ENCODE data around the gene RAB25.

RAB25 gene

DNA sequence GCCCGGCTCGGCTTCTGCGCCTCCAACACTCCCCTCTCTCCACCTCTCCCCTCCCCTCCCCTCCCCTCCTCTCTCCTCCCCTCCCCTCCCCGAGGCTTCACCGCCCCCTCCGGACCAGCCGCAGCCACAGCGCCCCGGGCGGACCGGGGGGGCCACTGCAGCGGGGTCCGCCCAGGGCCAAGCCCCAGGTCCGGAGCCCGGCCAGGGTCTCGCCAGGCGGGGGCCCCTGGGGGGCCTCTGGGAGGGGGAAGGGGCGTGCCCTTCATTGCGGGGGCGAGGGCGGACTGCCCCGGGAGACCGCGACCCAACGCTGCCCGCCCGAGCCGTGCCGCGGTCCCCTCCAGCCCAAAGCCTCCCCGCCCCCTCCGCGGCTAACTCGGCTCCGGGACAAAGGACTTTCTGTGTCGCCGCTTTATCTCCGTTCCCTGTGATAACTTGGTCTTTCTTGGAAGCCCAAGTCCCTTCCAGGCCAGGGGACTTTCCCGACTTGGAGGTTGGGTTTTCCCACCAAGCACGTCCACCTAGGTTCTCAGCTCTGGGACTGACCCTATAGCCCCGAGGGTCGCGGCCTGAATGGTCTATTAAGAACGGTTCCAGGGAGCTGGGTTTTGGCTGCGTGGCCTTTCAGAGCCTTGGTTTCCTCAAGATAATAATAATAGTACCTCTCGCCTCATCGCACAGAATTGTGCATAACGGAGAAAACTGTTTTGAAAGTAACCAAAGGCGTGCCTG is 7.0 kb upstream of the RAB25 start, which contains the start of gene UBQLN4:
Gene UBQLN4 (minus strand): TSS at position 31 of the 732 bp plus-strand sequence. CDS start 97 bp downstream, outside the sequence.
- H3K27ac ChIP-seq: peak within 1 kb of the TSS; percentile 96
- POLR2A ChIA-PET (ENCODE audit: low non-redundant PET): no interaction called here
- CTCF ChIA-PET: interaction anchor here (0.6 to 0.7 kb wide), 3 partner anchors 19 to 267 kb away, joined by 3 to 5 read pairs (median 4); no protein-coding TSS in a partner anchor
- peak; percentile 93 for DNase-seq (ENCODE audit: low spot score)
- TF ChIP-seq, protein P1, sequence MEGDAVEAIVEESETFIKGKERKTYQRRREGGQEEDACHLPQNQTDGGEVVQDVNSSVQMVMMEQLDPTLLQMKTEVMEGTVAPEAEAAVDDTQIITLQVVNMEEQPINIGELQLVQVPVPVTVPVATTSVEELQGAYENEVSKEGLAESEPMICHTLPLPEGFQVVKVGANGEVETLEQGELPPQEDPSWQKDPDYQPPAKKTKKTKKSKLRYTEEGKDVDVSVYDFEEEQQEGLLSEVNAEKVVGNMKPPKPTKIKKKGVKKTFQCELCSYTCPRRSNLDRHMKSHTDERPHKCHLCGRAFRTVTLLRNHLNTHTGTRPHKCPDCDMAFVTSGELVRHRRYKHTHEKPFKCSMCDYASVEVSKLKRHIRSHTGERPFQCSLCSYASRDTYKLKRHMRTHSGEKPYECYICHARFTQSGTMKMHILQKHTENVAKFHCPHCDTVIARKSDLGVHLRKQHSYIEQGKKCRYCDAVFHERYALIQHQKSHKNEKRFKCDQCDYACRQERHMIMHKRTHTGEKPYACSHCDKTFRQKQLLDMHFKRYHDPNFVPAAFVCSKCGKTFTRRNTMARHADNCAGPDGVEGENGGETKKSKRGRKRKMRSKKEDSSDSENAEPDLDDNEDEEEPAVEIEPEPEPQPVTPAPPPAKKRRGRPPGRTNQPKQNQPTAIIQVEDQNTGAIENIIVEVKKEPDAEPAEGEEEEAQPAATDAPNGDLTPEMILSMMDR (conservative IDR thresholded peaks at IDR 0.05; ENCODE audit: low read depth): peak; percentile 82

GRCh38 chr1:156054500-156055280 is 6.3 kb upstream of the RAB25 start, which contains the start of gene LAMTOR2:
Gene LAMTOR2 (plus strand): TSS chr1:156054782. CDS start chr1:156054890, 108 bp downstream.
- POLR2A ChIA-PET (ENCODE audit: low non-redundant PET): no interaction called here
- peak within 1 kb of the TSS; percentile 96 for H3K27ac ChIP-seq
- DNase-seq (ENCODE audit: low spot score): peak; percentile 98
- TF ChIP-seq, protein P1 (conservative IDR thresholded peaks at IDR 0.05; ENCODE audit: low read depth): no peak
- CTCF ChIA-PET: interaction anchor here (0.7 kb wide), 1 partner anchor 40 kb away, joined by 3 read pairs; no protein-coding TSS in a partner anchor

GRCh38 chr1:156055281-156056048 is 5.5 kb upstream of the RAB25 start:
- TF ChIP-seq, protein P1 (conservative IDR thresholded peaks at IDR 0.05; ENCODE audit: low read depth): no peak
- CTCF ChIA-PET: interaction anchor here (0.6 kb wide), 1 partner anchor 36 kb away, joined by 5 read pairs; no protein-coding TSS in a partner anchor
- POLR2A ChIA-PET (ENCODE audit: low non-redundant PET): no interaction called here
- peak overlapping the region; percentile 96 for H3K27ac ChIP-seq
- no peak for DNase-seq (ENCODE audit: low spot score)

DNA sequence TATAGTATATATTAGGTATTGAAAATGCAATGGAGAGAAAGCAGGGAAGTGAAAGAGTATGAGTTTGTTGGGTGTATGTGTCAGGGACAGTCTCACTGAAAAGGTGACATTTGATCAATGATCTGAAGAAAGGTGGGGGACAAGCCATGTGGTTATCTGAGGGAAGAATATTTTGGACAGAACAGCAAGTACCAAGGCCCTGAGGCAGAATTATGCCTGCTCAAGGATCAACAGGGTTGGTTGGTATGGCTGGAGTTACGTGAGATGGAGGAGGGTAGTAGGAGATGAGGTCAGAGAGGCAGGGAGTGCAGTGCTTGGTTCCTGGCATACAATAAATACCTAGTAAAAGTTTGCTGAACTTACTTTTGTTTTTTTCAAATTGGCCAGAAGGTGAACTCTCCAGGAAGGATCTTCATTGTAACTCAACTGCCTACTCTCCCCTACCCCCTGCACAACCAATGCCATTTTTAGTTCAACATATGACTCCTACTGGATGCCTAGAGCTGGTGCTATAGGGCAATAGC is 4.6 kb upstream of the RAB25 start:
- TF ChIP-seq, protein P1 (conservative IDR thresholded peaks at IDR 0.05; ENCODE audit: low read depth): no peak
- ChIA-PET POLR2A (ENCODE audit: low non-redundant PET) (no interaction called here), CTCF (no interaction called here)
- DNase-seq (ENCODE audit: low spot score): no peak
- no peak overlapping the region for H3K27ac ChIP-seq

DNA sequence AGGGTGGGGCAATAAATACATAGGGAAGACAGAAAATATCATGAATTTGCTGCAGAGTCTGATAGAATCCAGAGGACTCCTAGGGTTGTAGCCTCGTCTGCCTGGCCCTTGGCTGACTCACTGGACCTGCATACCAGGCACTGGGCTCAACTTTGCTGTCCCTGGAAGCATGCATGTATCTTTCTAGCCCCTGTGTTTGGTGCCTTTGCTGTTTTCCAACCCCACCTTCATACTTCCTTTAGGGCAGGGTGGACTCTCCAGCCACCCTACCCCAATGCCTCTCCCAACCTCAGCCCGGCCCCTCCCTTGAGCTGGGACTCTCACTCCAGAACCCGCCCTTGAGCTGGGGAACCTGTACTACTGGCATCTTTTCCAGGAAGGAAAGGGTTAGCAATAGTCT is 1.2 kb downstream of the RAB25 start:
- TF ChIP-seq, protein P1 (conservative IDR thresholded peaks at IDR 0.05; ENCODE audit: low read depth): no peak
- ChIA-PET CTCF (interaction anchor here (0.6 to 0.7 kb wide), 2 partner anchors 73 to 163 kb away, joined by 6 to 8 read pairs; no protein-coding TSS in a partner anchor), POLR2A (ENCODE audit: low non-redundant PET) (no interaction called here)
- H3K27ac ChIP-seq: no peak overlapping the region
- peak; percentile 40 for DNase-seq (ENCODE audit: low spot score)

- DNase-seq (ENCODE audit: low spot score): no peak
- ChIA-PET CTCF (no interaction called here), POLR2A (ENCODE audit: low non-redundant PET) (no interaction called here)
- TF ChIP-seq, protein P1 (conservative IDR thresholded peaks at IDR 0.05; ENCODE audit: low read depth): no peak
- H3K27ac ChIP-seq: no peak overlapping the region
These were observed 3.0 kb downstream of the RAB25 start for GRCh38 chr1:156063997-156064285.

All from RWPE1 (cell line).